Left ventricle myocardium inferior (tissue), 1 donor: ENCODE results near the gene RAD51B. TPM values are rescaled to one million over a fixed set of nuclear protein-coding genes. Genes with fewer than 3 reads are reported as not detected.

ENCODE experiments used
- DNase-seq: peaks from one replicate; pipeline ENCODE4 v3.0.0-alpha.2; 2020
- H3K27ac ChIP-seq: fragments of 200-600 bp; replicated peaks from 2 replicates; pipeline ENCODE4 v1.8.0; 2021
- H3K27me3 ChIP-seq: fragments of 200-600 bp; 2 replicates; pipeline ENCODE4 v1.8.0; 2021; ENCODE audit warnings: low read depth
- H3K36me3 ChIP-seq: fragments of 200-600 bp; 2 replicates; pipeline ENCODE4 v1.8.0; 2021
- H3K4me1 ChIP-seq: fragments of 200-600 bp; 2 replicates; pipeline ENCODE4 v1.8.0; 2021
- H3K4me3 ChIP-seq: fragments of 200-600 bp; 2 replicates; pipeline ENCODE4 v1.8.0; 2021; ENCODE audit warnings: mild to moderate bottlenecking, moderate library complexity
- H3K9me3 ChIP-seq: fragments of 200-600 bp; replicated peaks from 2 replicates; pipeline ENCODE4 v1.8.0; 2021
- CTCF ChIP-seq: fragments of 200-600 bp; IDR thresholded peaks from 2 replicates; pipeline ENCODE4 v1.8.0; 2021; ENCODE audit warnings: antibody characterized with exemption, mild to moderate bottlenecking, borderline replicate concordance
- intact Hi-C: fragments of 100-400 bp; cut with micrococcal nuclease; formaldehyde crosslinking; loops from one replicate; pipeline ENCODE4 v1.11.0; 2022
- total RNA-seq: library from RNA; stranded (reverse); fragmentation: NEBNext Ultra II Directional; extraction: Animal tissue kit (Norgen Biotek cat#: 25700); gene quantifications from one replicate; pipeline ENCODE4 v1.2.1, GENCODE V29; 2021
- donor health status: DM: no; HTN: yes; CAD: no; lungs with severe emphysema.

Gene RAD51B
- total RNA-seq, 1 donor from 2014 or later = 2.4 TPM

GRCh38 chr14:68624541-68625220 is 805.1 kb downstream of the RAD51B start:
- H3K4me1 ChIP-seq = peaks cover 43% of the 10 kb centered on the region
- no peak overlapping the region for H3K4me3 ChIP-seq
- no peaks in the 10 kb centered on the region for H3K36me3 ChIP-seq
- TF ChIP-seq CTCF = no peak
- no peak overlapping the region for H3K27ac ChIP-seq
- intact Hi-C loops = no loop called here
- no peak for DNase-seq
- no peaks in the 10 kb centered on the region for H3K27me3 ChIP-seq
- H3K9me3 ChIP-seq = no peaks in the 10 kb centered on the region

- no peaks in the 10 kb centered on the region for H3K36me3 ChIP-seq
- no peak for DNase-seq
- no peak overlapping the region for H3K4me3 ChIP-seq
- no peak for TF ChIP-seq CTCF
- intact Hi-C loops = no loop called here
- H3K27me3 ChIP-seq = no peaks in the 10 kb centered on the region
- no peaks in the 10 kb centered on the region for H3K9me3 ChIP-seq
- peaks cover 37% of the 10 kb centered on the region for H3K4me1 ChIP-seq
- H3K27ac ChIP-seq = peak overlapping the region; percentile 86
Measured at GRCh38 chr14:68625366-68626090, 805.9 kb downstream of the RAD51B start.

- H3K27me3 ChIP-seq = no peaks in the 10 kb centered on the region
- H3K4me3 ChIP-seq = no peak overlapping the region
- peak; percentile 59 for DNase-seq
- intact Hi-C loops = no loop called here
- peaks cover 35% of the 10 kb centered on the region for H3K4me1 ChIP-seq
- H3K36me3 ChIP-seq = no peaks in the 10 kb centered on the region
- peak overlapping the region; percentile 86 for H3K27ac ChIP-seq
- no peaks in the 10 kb centered on the region for H3K9me3 ChIP-seq
- TF ChIP-seq CTCF = no peak
Measured at GRCh38 chr14:68626386-68626785, 806.8 kb downstream of the RAD51B start.

GRCh38 chr14:68627050-68627867 is 807.7 kb downstream of the RAD51B start:
- intact Hi-C loops = no loop called here
- no peak for TF ChIP-seq CTCF
- H3K4me3 ChIP-seq = no peak overlapping the region
- no peaks in the 10 kb centered on the region for H3K36me3 ChIP-seq
- peaks cover 35% of the 10 kb centered on the region for H3K4me1 ChIP-seq
- H3K27me3 ChIP-seq = no peaks in the 10 kb centered on the region
- peak overlapping the region; percentile 86 for H3K27ac ChIP-seq
- no peak for DNase-seq
- H3K9me3 ChIP-seq = no peaks in the 10 kb centered on the region

GRCh38 chr14:68627868-68628604 is 808.5 kb downstream of the RAD51B start:
- no peaks in the 10 kb centered on the region for H3K27me3 ChIP-seq
- intact Hi-C loops = no loop called here
- H3K9me3 ChIP-seq = no peaks in the 10 kb centered on the region
- TF ChIP-seq CTCF = no peak
- peaks cover 43% of the 10 kb centered on the region for H3K4me1 ChIP-seq
- H3K27ac ChIP-seq = peak overlapping the region; percentile 86
- no peaks in the 10 kb centered on the region for H3K36me3 ChIP-seq
- peak; percentile 60 for DNase-seq
- H3K4me3 ChIP-seq = peak overlapping the region; percentile 45
